ENCODE data around the gene TMEM176A.

TMEM176A gene

GRCh38 chr7:150842018-150842417 is 41.4 kb downstream of the TMEM176A start:
- TF ChIP-seq EZH2phosphoT487 (conservative IDR thresholded peaks at IDR 0.05; ENCODE audit: low read length) (no peak), CTCF (IDR thresholded peaks at IDR 0.05; ENCODE audit: insufficient read depth, low read length, poor library complexity, severe bottlenecking) (no peak)
- no peaks in the 10 kb centered on the region for H3K36me3 ChIP-seq (ENCODE audit: low read length)
- no peak overlapping the region for H2AFZ ChIP-seq (ENCODE audit: low read depth, low read length, severe bottlenecking)
- no peaks in the 10 kb centered on the region for H3K27me3 ChIP-seq (ENCODE audit: low read length)
- H3K4me2 ChIP-seq (ENCODE audit: low read depth, low read length, poor library complexity, severe bottlenecking), result no peak overlapping the region
- H3K79me2 ChIP-seq (ENCODE audit: insufficient read depth, low read length), result no peaks in the 10 kb centered on the region
- H3K4me3 ChIP-seq (ENCODE audit: insufficient read depth, low read length, poor library complexity, severe bottlenecking), result no peak overlapping the region
- H4K20me1 ChIP-seq (ENCODE audit: low read depth, low read length), result no peaks in the 10 kb centered on the region
- no peaks in the 10 kb centered on the region for H3K9me2 ChIP-seq (replicated peaks; ENCODE audit: insufficient read depth, low read length)
- H3F3A ChIP-seq (ENCODE audit: insufficient read depth), result no peaks in the 10 kb centered on the region
- H3K27ac ChIP-seq (ENCODE audit: low read depth, low read length), result no peak overlapping the region
- no peak overlapping the region for H3K9ac ChIP-seq (ENCODE audit: low read length)
- no peaks in the 10 kb centered on the region for H3K9me3 ChIP-seq (ENCODE audit: insufficient read depth, low read length)

GRCh38 chr7:150842716-150843115 is 42.1 kb downstream of the TMEM176A start:
- Histone ChIP-seq H3K9me3 (ENCODE audit: insufficient read depth, low read length) (no peaks in the 10 kb centered on the region), H3K27ac (ENCODE audit: low read depth, low read length) (no peak overlapping the region), H3K9ac (ENCODE audit: low read length) (no peak overlapping the region), H3F3A (ENCODE audit: insufficient read depth) (no peaks in the 10 kb centered on the region), H2AFZ (ENCODE audit: low read depth, low read length, severe bottlenecking) (no peak overlapping the region), H4K20me1 (ENCODE audit: low read depth, low read length) (no peaks in the 10 kb centered on the region), H3K79me2 (ENCODE audit: insufficient read depth, low read length) (no peaks in the 10 kb centered on the region), H3K36me3 (ENCODE audit: low read length) (no peaks in the 10 kb centered on the region), H3K4me2 (ENCODE audit: low read depth, low read length, poor library complexity, severe bottlenecking) (no peak overlapping the region), H3K4me3 (ENCODE audit: insufficient read depth, low read length, poor library complexity, severe bottlenecking) (no peak overlapping the region), H3K9me2 (replicated peaks; ENCODE audit: insufficient read depth, low read length) (no peaks in the 10 kb centered on the region), H3K27me3 (ENCODE audit: low read length) (no peaks in the 10 kb centered on the region)
- TF ChIP-seq EZH2phosphoT487 (conservative IDR thresholded peaks at IDR 0.05; ENCODE audit: low read length) (no peak), CTCF (IDR thresholded peaks at IDR 0.05; ENCODE audit: insufficient read depth, low read length, poor library complexity, severe bottlenecking) (no peak)

GRCh38 chr7:150845421-150845861 is 44.9 kb downstream of the TMEM176A start:
- Histone ChIP-seq H3K9me3 (ENCODE audit: insufficient read depth, low read length) (no peaks in the 10 kb centered on the region), H3K4me3 (ENCODE audit: insufficient read depth, low read length, poor library complexity, severe bottlenecking) (no peak overlapping the region), H3K4me2 (ENCODE audit: low read depth, low read length, poor library complexity, severe bottlenecking) (no peak overlapping the region), H3K9ac (ENCODE audit: low read length) (no peak overlapping the region), H3K36me3 (ENCODE audit: low read length) (no peaks in the 10 kb centered on the region), H2AFZ (ENCODE audit: low read depth, low read length, severe bottlenecking) (no peak overlapping the region), H3K27me3 (ENCODE audit: low read length) (no peaks in the 10 kb centered on the region), H3F3A (ENCODE audit: insufficient read depth) (no peaks in the 10 kb centered on the region), H3K9me2 (replicated peaks; ENCODE audit: insufficient read depth, low read length) (no peaks in the 10 kb centered on the region), H3K27ac (ENCODE audit: low read depth, low read length) (no peak overlapping the region), H4K20me1 (ENCODE audit: low read depth, low read length) (no peaks in the 10 kb centered on the region), H3K79me2 (ENCODE audit: insufficient read depth, low read length) (no peaks in the 10 kb centered on the region)
- TF ChIP-seq EZH2phosphoT487 (conservative IDR thresholded peaks at IDR 0.05; ENCODE audit: low read length), result no peak

GRCh38 chr7:150846291-150847115 is 45.9 kb downstream of the TMEM176A start:
- Histone ChIP-seq H3K79me2 (ENCODE audit: insufficient read depth, low read length) (no peaks in the 10 kb centered on the region), H3K27me3 (ENCODE audit: low read length) (no peaks in the 10 kb centered on the region), H3K27ac (ENCODE audit: low read depth, low read length) (no peak overlapping the region), H3K4me2 (ENCODE audit: low read depth, low read length, poor library complexity, severe bottlenecking) (no peak overlapping the region), H3K4me3 (ENCODE audit: insufficient read depth, low read length, poor library complexity, severe bottlenecking) (no peak overlapping the region), H3F3A (ENCODE audit: insufficient read depth) (no peaks in the 10 kb centered on the region), H3K9ac (ENCODE audit: low read length) (no peak overlapping the region), H3K36me3 (ENCODE audit: low read length) (no peaks in the 10 kb centered on the region), H3K9me3 (ENCODE audit: insufficient read depth, low read length) (no peaks in the 10 kb centered on the region), H2AFZ (ENCODE audit: low read depth, low read length, severe bottlenecking) (no peak overlapping the region), H4K20me1 (ENCODE audit: low read depth, low read length) (no peaks in the 10 kb centered on the region), H3K9me2 (replicated peaks; ENCODE audit: insufficient read depth, low read length) (no peaks in the 10 kb centered on the region)
- no peak for TF ChIP-seq EZH2phosphoT487 (conservative IDR thresholded peaks at IDR 0.05; ENCODE audit: low read length)
- TF ChIP-seq CTCF (IDR thresholded peaks at IDR 0.05; ENCODE audit: insufficient read depth, low read length, poor library complexity, severe bottlenecking), result no peak
